Mucosa of stomach (tissue), 1 donor: ENCODE results near the gene CD164L2.

Experiments used
- H3K27me3 ChIP-seq: one replicate; pipeline ENCODE4 v1.7.0; 2013; ENCODE audit warnings: mild to moderate bottlenecking, low read length; ENCODE audit not compliant: control insufficient read depth, insufficient read depth
- H3K36me3 ChIP-seq: one replicate; pipeline ENCODE4 v1.7.0; 2013; ENCODE audit warnings: low read length; ENCODE audit not compliant: control insufficient read depth, insufficient read depth
- H3K4me1 ChIP-seq: one replicate; pipeline ENCODE4 v1.7.0; 2013; ENCODE audit warnings: mild to moderate bottlenecking, low read length; ENCODE audit not compliant: control insufficient read depth, insufficient read depth
- H3K4me3 ChIP-seq: one replicate; pipeline ENCODE4 v1.7.0; 2013; ENCODE audit warnings: low read length
- H3K9ac ChIP-seq: one replicate; pipeline ENCODE4 v1.7.0; 2013; ENCODE audit warnings: mild to moderate bottlenecking, low read length, moderate library complexity
- H3K9me3 ChIP-seq: one replicate; pipeline ENCODE4 v1.7.0; 2013; ENCODE audit warnings: mild to moderate bottlenecking, low read length, moderate library complexity; ENCODE audit not compliant: control insufficient read depth
- donor health status: Pancreatic carcinoma.

Gene CD164L2

GRCh38 chr1:27379564-27380122 is 3.5 kb downstream of the CD164L2 start:
- Histone ChIP-seq H3K4me1 (peaks cover 20% of the 10 kb centered on the region), H3K36me3 (no peaks in the 10 kb centered on the region), H3K4me3 (no peak overlapping the region), H3K9me3 (no peaks in the 10 kb centered on the region), H3K9ac (no peak overlapping the region), H3K27me3 (peaks cover 14% of the 10 kb centered on the region)

GRCh38 chr1:27377760-27378495 is 5.2 kb downstream of the CD164L2 start:
- Histone ChIP-seq H3K36me3 (no peaks in the 10 kb centered on the region), H3K9me3 (no peaks in the 10 kb centered on the region), H3K27me3 (peaks cover 14% of the 10 kb centered on the region), H3K4me1 (peaks cover 16% of the 10 kb centered on the region), H3K4me3 (no peak overlapping the region), H3K9ac (no peak overlapping the region)

GRCh38 chr1:27374362-27375086 is 8.6 kb downstream of the CD164L2 start, which contains the start of gene FCN3:
FCN3 (minus strand) TSS chr1:27374824; CDS start chr1:27374818, 6 bp downstream.
- Histone ChIP-seq H3K27me3 (no peaks in the 10 kb centered on the region), H3K9me3 (no peaks in the 10 kb centered on the region), H3K4me1 (peaks cover 2% of the 10 kb centered on the region), H3K36me3 (no peaks in the 10 kb centered on the region), H3K9ac (no peak within 1 kb of the TSS), H3K4me3 (no peak within 1 kb of the TSS)

- no peak overlapping the region for H3K4me3 ChIP-seq
Measured at GRCh38 chr1:27372808-27373690, 10.1 kb downstream of the CD164L2 start.

GRCh38 chr1:27372022-27372807 is 10.9 kb downstream of the CD164L2 start:
- H3K27me3 ChIP-seq, result no peaks in the 10 kb centered on the region
- H3K9ac ChIP-seq, result peak overlapping the region; percentile 8
- no peaks in the 10 kb centered on the region for H3K9me3 ChIP-seq
- H3K4me3 ChIP-seq, result no peak overlapping the region
- no peaks in the 10 kb centered on the region for H3K36me3 ChIP-seq
- H3K4me1 ChIP-seq, result peaks cover 5% of the 10 kb centered on the region

More at GRCh38 chr1:27372808-27373690, 10.1 kb downstream of the CD164L2 start:
- H3K9ac ChIP-seq, result peak overlapping the region; percentile 8
- H3K36me3 ChIP-seq, result no peaks in the 10 kb centered on the region
- H3K27me3 ChIP-seq, result no peaks in the 10 kb centered on the region
- no peaks in the 10 kb centered on the region for H3K9me3 ChIP-seq
- no peaks in the 10 kb centered on the region for H3K4me1 ChIP-seq

- Histone ChIP-seq H3K4me1 (peaks cover 22% of the 10 kb centered on the region), H3K4me3 (no peak overlapping the region), H3K36me3 (no peaks in the 10 kb centered on the region)
Measured at GRCh38 chr1:27368869-27369582, 14.1 kb downstream of the CD164L2 start.

GRCh38 chr1:27367160-27367650 is 15.9 kb downstream of the CD164L2 start:
- Histone ChIP-seq H3K4me3 (no peak overlapping the region), H3K9ac (peak overlapping the region; percentile 81), H3K4me1 (peaks cover 22% of the 10 kb centered on the region), H3K36me3 (no peaks in the 10 kb centered on the region), H3K9me3 (no peaks in the 10 kb centered on the region), H3K27me3 (no peaks in the 10 kb centered on the region)

More at GRCh38 chr1:27368869-27369582, 14.1 kb downstream of the CD164L2 start:
- Histone ChIP-seq H3K9ac (no peak overlapping the region), H3K27me3 (no peaks in the 10 kb centered on the region), H3K9me3 (no peaks in the 10 kb centered on the region)

GRCh38 chr1:27366411-27367159 is 16.5 kb downstream of the CD164L2 start, which contains the start of gene MAP3K6:
MAP3K6 (minus strand) TSS chr1:27366961; CDS start chr1:27366597, 364 bp downstream.
- Histone ChIP-seq H3K4me3 (peak within 1 kb of the TSS; percentile 31), H3K4me1 (peaks cover 22% of the 10 kb centered on the region), H3K27me3 (no peaks in the 10 kb centered on the region), H3K9ac (peak within 1 kb of the TSS; percentile 81), H3K36me3 (no peaks in the 10 kb centered on the region), H3K9me3 (no peaks in the 10 kb centered on the region)

GRCh38 chr1:27366113-27366410 is 17.1 kb downstream of the CD164L2 start:
- Histone ChIP-seq H3K4me3 (peak overlapping the region; percentile 31), H3K9me3 (no peaks in the 10 kb centered on the region), H3K36me3 (no peaks in the 10 kb centered on the region), H3K9ac (peak overlapping the region; percentile 68), H3K27me3 (no peaks in the 10 kb centered on the region), H3K4me1 (peaks cover 22% of the 10 kb centered on the region)
